ENCODE results near the gene CSNK1E.
A peak's percentile ranks its signal among the peaks of the same experiment; 100 is the strongest.
"Not testable (repeated sequence)": the region's sequence is repeated elsewhere in the genome, so short reads cannot be mapped to it uniquely, and the experiment has no call there.

The CSNK1E gene

GRCh38 chr22:38345782-38346181, 28.5 kb upstream of the CSNK1E start:
- no peak overlapping the region for H3K4me3 ChIP-seq (ENCODE audit: severe bottlenecking)
- no peak for TF ChIP-seq CTCF (IDR thresholded peaks at IDR 0.05; ENCODE audit: poor library complexity, severe bottlenecking)
- no peak for ATAC-seq (ENCODE audit: low read depth)

GRCh38 chr22:38339893-38340292, 22.7 kb upstream of the CSNK1E start:
- not testable (repeated sequence) for H3K27me3 ChIP-seq (ENCODE audit: insufficient read depth, poor library complexity, severe bottlenecking); H3K9me3 ChIP-seq (ENCODE audit: severe bottlenecking); H3K27ac ChIP-seq (ENCODE audit: poor library complexity, severe bottlenecking); ATAC-seq (ENCODE audit: low read depth); H3K36me3 ChIP-seq (ENCODE audit: low read depth); H3K4me3 ChIP-seq (ENCODE audit: severe bottlenecking); DNase-seq (ENCODE audit: low spot score)
- peaks cover 10% of the 10 kb centered on the region for H3K4me1 ChIP-seq (ENCODE audit: insufficient read depth, poor library complexity, severe bottlenecking)

More at GRCh38 chr22:38345782-38346181, 28.5 kb upstream of the CSNK1E start:
- Histone ChIP-seq H3K36me3 (ENCODE audit: low read depth) (no peaks in the 10 kb centered on the region), H3K27ac (ENCODE audit: poor library complexity, severe bottlenecking) (no peak overlapping the region), H3K27me3 (ENCODE audit: insufficient read depth, poor library complexity, severe bottlenecking) (no peaks in the 10 kb centered on the region), H3K4me1 (ENCODE audit: insufficient read depth, poor library complexity, severe bottlenecking) (peaks cover 11% of the 10 kb centered on the region), H3K9me3 (ENCODE audit: severe bottlenecking) (no peaks in the 10 kb centered on the region)
- no peak for DNase-seq (ENCODE audit: low spot score)

- TF ChIP-seq CTCF (IDR thresholded peaks at IDR 0.05; ENCODE audit: poor library complexity, severe bottlenecking), result no peak
- peaks cover 13% of the 10 kb centered on the region for H3K4me1 ChIP-seq (ENCODE audit: insufficient read depth, poor library complexity, severe bottlenecking)
- DNase-seq (ENCODE audit: low spot score) (no peak), ATAC-seq (ENCODE audit: low read depth) (no peak)
- H3K4me3 ChIP-seq (ENCODE audit: severe bottlenecking), result no peak overlapping the region
- no peaks in the 10 kb centered on the region for H3K27me3 ChIP-seq (ENCODE audit: insufficient read depth, poor library complexity, severe bottlenecking)
- no peaks in the 10 kb centered on the region for H3K9me3 ChIP-seq (ENCODE audit: severe bottlenecking)
- H3K36me3 ChIP-seq (ENCODE audit: low read depth), result no peaks in the 10 kb centered on the region
- H3K27ac ChIP-seq (ENCODE audit: poor library complexity, severe bottlenecking), result no peak overlapping the region
These were observed 21.6 kb upstream of the CSNK1E start for GRCh38 chr22:38338772-38339379.

GRCh38 chr22:38336699-38337098, 19.5 kb upstream of the CSNK1E start:
- DNase-seq (ENCODE audit: low spot score) (no peak), ATAC-seq (ENCODE audit: low read depth) (no peak)
- Histone ChIP-seq H3K27ac (ENCODE audit: poor library complexity, severe bottlenecking) (no peak overlapping the region), H3K36me3 (ENCODE audit: low read depth) (no peaks in the 10 kb centered on the region), H3K4me3 (ENCODE audit: severe bottlenecking) (peak overlapping the region; percentile 27), H3K27me3 (ENCODE audit: insufficient read depth, poor library complexity, severe bottlenecking) (no peaks in the 10 kb centered on the region), H3K9me3 (ENCODE audit: severe bottlenecking) (no peaks in the 10 kb centered on the region), H3K4me1 (ENCODE audit: insufficient read depth, poor library complexity, severe bottlenecking) (peaks cover 13% of the 10 kb centered on the region)
- no peak for TF ChIP-seq CTCF (IDR thresholded peaks at IDR 0.05; ENCODE audit: poor library complexity, severe bottlenecking)

GRCh38 chr22:38335077-38335476, 17.8 kb upstream of the CSNK1E start:
- ATAC-seq (ENCODE audit: low read depth), result no peak

More at GRCh38 chr22:38335077-38335476, 17.8 kb upstream of the CSNK1E start:
- no peak for DNase-seq (ENCODE audit: low spot score)
- Histone ChIP-seq H3K4me1 (ENCODE audit: insufficient read depth, poor library complexity, severe bottlenecking) (peaks cover 13% of the 10 kb centered on the region), H3K27ac (ENCODE audit: poor library complexity, severe bottlenecking) (no peak overlapping the region), H3K36me3 (ENCODE audit: low read depth) (no peaks in the 10 kb centered on the region), H3K27me3 (ENCODE audit: insufficient read depth, poor library complexity, severe bottlenecking) (no peaks in the 10 kb centered on the region), H3K9me3 (ENCODE audit: severe bottlenecking) (no peaks in the 10 kb centered on the region), H3K4me3 (ENCODE audit: severe bottlenecking) (no peak overlapping the region)
- TF ChIP-seq CTCF (IDR thresholded peaks at IDR 0.05; ENCODE audit: poor library complexity, severe bottlenecking), result no peak

Measured in RWPE2 (cell line).